ENCODE data around the gene VEGFA.

Gene VEGFA

DNA sequence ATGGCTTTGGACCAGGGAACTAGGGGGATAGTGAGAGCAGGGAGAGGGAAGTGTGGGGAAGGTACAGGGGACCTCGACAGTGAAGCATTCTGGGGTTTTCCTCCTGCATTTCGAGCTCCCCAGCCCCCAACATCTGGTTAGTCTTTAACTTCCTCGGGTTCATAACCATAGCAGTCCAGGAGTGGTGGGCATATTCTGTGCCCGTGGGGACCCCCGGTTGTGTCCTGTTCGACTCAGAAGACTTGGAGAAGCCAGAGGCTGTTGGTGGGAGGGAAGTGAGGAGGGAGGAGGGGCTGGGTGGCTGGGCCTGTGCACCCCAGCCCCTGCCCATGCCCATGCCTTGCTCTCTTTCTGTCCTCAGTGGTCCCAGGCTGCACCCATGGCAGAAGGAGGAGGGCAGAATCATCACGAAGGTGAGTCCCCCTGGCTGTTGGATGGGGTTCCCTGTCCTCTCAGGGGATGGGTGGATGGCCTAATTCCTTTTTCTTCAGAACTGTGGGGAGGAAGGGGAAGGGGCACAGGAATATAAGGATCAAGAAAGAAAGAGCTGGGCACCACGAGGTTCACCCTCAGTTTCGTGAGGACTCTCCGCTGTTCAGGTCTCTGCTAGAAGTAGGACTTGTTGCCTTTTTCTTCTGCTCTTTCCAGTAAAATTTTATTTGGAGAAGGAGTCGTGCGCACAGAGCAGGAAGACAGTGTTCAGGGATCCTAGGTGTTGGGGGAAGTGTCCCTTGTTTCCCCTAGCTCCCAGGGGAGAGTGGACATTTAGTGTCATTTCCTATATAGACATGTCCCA is 4.2 kb downstream of the VEGFA start:
- DNase-seq: no peak

DNA sequence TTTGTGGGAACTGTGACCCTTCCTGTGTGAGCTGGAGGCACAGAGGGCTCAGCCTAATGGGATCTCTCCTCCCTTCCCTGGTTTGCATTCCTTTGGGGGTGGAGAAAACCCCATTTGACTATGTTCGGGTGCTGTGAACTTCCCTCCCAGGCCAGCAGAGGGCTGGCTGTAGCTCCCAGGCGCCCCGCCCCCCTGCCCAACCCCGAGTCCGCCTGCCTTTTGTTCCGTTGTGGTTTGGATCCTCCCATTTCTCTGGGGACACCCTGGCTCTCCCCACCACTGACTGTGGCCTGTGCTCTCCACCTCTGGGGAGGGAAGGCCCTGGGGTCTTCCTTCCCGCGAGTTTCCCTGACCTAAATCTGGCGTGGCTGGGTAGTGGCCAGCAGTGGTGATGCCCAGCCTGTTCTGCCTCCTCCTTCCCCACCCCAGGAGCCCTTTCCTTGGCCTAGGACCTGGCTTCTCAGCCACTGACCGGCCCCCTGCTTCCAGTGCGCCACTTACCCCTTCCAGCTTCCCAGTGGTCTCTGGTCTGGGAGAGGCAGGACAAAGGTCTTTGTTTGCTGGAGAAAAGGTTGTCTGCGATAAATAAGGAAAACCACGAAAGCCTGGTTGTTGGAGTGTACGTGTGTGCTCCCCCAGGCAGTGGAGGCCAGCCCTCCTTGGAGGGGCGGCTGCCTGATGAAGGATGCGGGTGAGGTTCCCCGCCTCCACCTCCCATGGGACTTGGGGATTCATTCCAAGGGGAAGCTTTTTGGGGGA is 4.9 kb downstream of the VEGFA start:
- peak; percentile 69 for DNase-seq

DNA sequence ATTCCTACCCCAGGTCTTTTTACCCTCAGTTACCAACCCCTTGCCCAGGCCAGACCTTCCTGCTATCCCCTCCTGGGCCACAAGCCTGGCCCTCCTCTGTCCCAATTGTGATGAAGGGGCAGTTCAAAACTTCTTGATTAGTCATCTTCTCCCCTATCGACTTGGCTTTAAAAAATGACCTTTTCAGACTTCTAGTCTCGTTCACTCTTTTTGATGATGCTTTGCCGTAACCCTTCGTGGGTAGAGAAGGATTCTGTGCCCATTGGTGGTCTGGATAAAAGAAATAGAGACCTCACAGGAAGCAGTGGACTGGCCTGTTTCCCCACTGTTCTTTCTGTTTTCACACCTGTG is 5.5 kb downstream of the VEGFA start:
- DNase-seq: no peak

DNA sequence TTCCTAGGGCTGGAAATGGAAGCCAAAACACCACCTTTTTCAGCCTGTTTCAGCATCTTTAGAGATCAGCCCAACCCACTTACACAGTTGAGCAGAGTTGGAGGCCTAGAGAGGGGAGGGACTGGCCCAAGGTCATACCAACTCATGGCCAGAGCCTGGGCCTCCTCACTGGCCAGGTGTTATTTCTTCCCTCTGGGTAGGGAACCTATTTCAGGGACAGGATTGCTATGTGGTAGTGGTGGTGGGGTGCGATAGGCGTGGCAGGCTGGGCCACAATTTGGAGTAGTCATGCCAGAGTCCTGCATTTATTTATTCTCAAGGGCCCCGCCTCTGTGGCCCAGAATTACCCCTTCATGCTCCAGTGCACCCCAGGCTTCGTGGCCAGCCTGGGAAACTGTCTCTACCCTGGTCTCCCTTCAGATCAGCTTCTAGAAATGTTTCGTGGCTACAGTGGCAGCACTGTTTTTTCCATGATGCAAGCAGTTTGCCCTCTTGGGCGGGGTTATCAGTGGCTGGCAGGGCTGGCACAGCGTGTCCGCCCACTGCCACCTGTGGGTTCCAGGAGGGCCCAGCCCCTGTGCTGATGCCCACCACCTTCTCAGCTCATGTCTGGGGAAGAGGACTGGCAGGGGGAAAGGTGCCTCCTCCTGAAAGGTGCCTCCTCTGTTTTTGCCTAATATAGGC is 6.2 kb downstream of the VEGFA start:
- DNase-seq: no peak

DNA sequence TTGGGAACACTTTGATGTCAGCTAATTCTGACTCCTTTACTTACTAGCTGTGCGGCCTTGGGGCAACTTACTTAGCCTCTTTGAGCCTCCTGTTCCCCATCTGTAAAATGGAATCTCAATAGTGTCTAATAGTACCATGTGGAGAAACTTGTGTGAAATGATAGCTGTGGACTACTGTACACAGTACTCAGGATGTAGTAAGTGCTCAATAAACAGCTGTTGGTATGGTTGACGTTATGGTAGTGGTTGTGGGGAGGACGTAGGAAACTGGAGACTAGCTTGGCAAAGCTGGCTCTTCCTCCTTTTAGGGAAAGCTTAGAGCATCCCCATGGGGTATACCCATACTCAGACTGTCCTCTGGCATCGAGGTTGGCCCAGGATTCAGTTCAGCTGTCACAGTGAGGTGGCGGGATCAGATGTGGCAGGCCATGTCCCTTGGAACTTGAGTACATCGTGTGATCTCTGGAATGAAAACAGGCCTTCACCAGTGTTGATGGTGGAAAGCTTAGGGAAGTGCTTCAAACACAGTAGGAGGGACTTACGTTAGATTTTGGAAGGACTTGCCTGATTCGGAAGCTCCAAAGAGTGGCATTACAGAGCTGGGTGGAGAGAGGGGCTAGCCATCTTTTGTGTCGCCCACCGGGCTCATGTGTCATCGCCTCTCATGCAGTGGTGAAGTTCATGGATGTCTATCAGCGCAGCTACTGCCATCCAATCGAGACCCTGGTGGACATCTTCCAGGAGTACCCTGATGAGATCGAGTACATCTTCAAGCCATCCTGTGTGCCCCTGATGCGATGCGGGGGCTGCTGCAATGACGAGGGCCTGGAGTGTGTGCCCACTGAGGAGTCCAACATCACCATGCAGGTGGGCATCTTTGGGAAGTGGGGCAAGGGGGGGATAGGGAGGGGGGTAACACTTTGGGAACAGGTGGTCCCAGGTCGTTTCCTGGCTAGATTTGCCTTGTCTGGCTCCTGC is 7.1 kb downstream of the VEGFA start:
- no peak for DNase-seq

DNA sequence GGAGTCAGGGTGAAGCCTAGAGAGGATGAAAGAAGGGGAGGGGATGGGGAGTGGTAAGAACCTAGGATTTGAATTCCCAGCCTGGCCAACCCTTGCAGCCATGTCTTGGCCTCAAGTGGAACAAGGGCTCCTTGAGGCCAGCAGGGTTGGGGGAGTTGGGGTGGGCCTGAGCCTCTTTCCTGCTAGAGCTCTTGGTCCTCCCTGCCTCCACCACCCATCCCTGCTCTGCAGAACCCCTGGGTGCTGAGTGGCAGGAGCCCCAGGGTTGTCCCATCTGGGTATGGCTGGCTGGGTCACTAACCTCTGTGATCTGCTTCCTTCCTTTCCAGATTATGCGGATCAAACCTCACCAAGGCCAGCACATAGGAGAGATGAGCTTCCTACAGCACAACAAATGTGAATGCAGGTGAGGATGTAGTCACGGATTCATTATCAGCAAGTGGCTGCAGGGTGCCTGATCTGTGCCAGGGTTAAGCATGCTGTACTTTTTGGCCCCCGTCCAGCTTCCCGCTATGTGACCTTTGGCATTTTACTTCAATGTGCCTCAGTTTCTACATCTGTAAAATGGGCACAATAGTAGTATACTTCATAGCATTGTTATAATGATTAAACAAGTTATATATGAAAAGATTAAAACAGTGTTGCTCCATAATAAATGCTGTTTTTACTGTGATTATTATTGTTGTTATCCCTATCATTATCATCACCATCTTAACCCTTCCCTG is 8.3 kb downstream of the VEGFA start:
- DNase-seq: no peak

DNA sequence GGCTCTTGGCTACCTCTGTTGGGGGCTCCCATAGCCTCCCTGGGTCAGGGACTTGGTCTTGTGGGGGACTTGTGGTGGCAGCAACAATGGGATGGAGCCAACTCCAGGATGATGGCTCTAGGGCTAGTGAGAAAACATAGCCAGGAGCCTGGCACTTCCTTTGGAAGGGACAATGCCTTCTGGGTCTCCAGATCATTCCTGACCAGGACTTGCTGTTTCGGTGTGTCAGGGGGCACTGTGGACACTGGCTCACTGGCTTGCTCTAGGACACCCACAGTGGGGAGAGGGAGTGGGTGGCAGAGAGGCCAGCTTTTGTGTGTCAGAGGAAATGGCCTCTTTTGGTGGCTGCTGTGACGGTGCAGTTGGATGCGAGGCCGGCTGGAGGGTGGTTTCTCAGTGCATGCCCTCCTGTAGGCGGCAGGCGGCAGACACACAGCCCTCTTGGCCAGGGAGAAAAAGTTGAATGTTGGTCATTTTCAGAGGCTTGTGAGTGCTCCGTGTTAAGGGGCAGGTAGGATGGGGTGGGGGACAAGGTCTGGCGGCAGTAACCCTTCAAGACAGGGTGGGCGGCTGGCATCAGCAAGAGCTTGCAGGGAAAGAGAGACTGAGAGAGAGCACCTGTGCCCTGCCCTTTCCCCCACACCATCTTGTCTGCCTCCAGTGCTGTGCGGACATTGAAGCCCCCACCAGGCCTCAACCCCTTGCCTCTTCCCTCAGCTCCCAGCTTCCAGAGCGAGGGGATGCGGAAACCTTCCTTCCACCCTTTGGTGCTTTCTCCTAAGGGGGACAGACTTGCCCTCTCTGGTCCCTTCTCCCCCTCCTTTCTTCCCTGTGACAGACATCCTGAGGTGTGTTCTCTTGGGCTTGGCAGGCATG is 9.2 kb downstream of the VEGFA start:
- DNase-seq: no peak

DNA sequence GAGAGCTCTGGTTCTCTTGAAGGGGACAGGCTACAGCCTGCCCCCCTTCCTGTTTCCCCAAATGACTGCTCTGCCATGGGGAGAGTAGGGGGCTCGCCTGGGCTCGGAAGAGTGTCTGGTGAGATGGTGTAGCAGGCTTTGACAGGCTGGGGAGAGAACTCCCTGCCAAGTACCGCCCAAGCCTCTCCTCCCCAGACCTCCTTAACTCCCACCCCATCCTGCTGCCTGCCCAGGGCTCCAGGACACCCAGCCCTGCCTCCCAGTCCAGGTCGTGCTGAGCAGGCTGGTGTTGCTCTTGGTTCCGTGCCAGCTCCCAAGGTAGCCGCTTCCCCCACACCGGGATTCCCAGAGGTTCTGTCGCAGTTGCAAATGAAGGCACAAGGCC is 9.8 kb downstream of the VEGFA start:
- DNase-seq: no peak

DNA sequence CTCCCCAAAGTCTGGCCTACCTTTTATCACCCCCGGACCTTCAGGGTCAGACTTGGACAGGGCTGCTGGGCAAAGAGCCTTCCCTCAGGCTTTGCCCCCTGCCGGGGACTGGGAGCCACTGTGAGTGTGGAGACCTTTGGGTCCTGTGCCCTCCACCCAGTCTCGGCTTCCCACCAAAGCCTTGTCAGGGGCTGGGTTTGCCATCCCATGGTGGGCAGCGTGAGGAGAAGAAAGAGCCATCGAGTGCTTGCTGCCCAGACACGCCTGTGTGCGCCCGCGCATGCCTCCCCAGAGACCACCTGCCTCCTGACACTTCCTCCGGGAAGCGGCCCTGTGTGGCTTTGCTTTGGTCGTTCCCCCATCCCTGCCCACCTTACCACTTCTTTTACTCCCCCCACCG is 10.3 kb downstream of the VEGFA start:
- no peak for DNase-seq

DNA sequence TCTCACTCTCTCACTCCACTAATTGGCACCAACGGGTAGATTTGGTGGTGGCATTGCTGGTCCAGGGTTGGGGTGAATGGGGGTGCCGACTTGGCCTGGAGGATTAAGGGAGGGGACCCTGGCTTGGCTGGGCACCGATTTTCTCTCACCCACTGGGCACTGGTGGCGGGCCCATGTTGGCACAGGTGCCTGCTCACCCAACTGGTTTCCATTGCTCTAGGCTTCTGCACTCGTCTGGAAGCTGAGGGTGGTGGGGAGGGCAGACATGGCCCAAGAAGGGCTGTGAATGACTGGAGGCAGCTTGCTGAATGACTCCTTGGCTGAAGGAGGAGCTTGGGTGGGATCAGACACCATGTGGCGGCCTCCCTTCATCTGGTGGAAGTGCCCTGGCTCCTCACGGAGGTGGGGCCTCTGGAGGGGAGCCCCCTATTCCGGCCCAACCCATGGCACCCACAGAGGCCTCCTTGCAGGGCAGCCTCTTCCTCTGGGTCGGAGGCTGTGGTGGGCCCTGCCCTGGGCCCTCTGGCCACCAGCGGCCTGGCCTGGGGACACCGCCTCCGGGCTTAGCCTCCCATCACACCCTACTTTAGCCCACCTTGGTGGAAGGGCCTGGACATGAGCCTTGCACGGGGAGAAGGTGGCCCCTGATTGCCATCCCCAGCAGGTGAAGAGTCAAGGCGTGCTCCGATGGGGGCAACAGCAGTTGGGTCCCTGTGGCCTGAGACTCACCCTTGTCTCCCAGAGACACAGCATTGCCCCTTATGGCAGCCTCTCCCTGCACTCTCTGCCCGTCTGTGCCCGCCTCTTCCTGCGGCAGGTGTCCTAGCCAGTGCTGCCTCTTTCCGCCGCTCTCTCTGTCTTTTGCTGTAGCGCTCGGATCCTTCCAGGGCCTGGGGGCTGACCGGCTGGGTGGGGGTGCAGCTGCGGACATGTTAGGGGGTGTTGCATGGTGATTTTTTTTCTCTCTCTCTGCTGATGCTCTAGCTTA is 11.2 kb downstream of the VEGFA start:
- no peak for DNase-seq

DNA sequence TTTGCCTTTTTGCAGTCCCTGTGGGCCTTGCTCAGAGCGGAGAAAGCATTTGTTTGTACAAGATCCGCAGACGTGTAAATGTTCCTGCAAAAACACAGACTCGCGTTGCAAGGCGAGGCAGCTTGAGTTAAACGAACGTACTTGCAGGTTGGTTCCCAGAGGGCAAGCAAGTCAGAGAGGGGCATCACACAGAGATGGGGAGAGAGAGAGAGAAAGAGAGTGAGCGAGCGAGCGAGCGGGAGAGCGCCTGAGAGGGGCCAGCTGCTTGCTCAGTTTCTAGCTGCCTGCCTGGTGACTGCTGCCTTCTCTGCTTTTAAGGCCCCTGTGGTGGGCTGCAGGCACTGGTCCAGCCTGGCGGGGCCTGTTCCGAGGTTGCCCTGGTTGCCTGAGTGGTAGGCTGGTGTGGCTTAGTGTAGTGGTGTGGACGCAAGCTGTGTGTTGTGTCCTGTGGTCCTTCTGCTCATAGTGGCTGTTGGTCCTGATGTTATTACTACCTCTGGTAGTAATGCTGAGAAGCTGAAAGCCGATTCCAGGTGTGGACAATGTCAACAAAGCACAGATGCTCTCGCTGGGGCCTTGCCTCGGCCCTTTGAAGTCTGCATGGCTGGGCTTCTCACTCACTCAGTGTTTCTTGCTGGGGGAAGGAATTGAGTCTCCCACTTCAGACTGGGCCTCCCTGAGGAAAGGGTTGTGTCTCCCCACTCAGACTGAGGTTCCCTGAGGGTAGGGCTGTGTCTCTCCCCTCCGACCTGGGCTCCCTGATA is 12.1 kb downstream of the VEGFA start:
- DNase-seq: no peak

DNA sequence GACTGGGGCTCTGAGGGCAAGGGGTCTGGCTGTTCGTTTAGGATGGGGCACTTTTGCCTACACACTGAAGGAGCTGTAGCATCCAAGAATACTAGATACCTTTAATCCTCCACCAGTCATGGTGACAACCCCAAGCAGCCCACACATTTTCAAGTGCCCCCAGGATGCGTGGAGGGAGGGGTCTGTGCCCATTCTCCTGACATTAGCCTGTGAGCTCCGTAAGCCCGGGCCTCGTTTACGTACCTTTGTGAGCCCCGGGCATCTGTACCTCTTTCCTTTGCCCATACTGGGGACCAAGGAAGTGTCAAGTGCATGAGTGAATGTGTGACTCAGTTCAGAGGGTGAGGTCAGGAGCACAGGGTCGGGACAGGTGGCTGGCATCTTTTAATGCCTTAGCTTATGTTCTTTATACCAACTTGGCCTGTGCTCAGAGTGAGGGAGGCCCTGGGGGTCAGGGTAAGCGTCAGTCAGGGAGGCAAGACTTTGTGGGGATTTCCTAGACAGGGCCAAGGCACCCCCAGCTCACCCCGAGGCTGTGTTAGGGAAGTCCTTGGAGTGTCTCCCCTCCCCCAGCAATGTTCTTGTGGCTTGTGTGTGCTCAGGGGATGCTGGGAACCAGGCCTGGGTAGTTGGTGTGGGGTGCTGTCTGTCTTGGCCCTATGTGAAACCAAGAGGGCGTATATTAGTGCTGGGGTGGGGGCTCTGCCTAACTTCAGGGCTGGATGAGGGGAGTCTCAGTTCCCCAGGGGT is 12.9 kb downstream of the VEGFA start:
- no peak for DNase-seq

DNA sequence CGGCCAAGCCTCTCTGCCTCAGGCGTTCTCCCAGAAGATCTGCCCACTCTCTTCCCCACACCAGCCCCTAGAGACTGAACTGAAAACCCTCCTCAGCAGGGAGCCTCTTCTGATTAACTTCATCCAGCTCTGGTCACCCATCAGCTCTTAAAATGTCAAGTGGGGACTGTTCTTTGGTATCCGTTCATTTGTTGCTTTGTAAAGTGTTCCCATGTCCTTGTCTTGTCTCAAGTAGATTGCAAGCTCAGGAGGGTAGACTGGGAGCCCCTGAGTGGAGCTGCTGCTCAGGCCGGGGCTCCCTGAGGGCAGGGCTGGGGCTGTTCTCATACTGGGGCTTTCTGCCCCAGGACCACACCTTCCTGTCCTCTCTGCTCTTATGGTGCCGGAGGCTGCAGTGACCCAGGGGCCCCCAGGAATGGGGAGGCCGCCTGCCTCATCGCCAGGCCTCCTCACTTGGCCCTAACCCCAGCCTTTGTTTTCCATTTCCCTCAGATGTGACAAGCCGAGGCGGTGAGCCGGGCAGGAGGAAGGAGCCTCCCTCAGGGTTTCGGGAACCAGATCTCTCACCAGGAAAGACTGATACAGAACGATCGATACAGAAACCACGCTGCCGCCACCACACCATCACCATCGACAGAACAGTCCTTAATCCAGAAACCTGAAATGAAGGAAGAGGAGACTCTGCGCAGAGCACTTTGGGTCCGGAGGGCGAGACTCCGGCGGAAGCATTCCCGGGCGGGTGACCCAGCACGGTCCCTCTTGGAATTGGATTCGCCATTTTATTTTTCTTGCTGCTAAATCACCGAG is 14.2 kb downstream of the VEGFA start:
- DNase-seq: no peak

DNA sequence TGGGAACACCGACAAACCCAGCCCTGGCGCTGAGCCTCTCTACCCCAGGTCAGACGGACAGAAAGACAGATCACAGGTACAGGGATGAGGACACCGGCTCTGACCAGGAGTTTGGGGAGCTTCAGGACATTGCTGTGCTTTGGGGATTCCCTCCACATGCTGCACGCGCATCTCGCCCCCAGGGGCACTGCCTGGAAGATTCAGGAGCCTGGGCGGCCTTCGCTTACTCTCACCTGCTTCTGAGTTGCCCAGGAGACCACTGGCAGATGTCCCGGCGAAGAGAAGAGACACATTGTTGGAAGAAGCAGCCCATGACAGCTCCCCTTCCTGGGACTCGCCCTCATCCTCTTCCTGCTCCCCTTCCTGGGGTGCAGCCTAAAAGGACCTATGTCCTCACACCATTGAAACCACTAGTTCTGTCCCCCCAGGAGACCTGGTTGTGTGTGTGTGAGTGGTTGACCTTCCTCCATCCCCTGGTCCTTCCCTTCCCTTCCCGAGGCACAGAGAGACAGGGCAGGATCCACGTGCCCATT is 15.3 kb downstream of the VEGFA start:
- DNase-seq: no peak

DNA sequence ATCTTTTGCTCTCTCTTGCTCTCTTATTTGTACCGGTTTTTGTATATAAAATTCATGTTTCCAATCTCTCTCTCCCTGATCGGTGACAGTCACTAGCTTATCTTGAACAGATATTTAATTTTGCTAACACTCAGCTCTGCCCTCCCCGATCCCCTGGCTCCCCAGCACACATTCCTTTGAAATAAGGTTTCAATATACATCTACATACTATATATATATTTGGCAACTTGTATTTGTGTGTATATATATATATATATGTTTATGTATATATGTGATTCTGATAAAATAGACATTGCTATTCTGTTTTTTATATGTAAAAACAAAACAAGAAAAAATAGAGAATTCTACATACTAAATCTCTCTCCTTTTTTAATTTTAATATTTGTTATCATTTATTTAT is 15.9 kb downstream of the VEGFA start:
- DNase-seq: no peak

DNA sequence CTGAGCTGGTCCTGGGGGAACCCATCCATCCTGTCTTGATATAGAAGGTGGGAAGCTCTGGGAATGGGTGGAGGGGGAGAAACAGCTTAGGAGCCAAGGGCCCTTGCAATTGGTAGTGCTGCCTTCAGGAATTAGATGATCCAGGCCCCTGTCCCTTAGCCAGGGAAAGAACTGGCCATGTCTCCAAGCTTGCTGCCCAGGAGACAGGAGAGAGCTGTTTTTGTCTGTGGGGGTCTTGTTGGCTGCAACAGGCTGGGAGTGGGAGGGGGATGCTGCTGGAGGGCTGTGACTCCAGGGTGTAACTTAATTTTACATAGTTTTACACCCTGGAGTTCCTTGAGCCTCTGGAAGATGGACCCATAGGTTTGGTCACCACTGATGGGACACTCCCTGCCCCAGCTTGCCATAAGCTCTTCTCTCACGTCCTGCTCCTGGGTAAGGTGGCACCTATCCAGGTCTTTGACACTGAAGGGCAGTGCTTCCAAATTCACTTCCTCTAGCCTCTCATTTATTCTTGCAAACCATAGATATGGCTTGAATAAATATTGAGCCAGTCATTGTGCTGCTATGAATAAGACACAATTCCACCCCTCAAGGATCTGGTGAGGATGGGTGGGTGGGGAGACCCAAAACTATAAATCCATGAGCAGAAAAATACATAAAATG is 16.8 kb downstream of the VEGFA start:
- no peak for DNase-seq

Measured in RPMI8226 (cell line).